ENCODE measurements around the gene BPNT1.

DNA sequence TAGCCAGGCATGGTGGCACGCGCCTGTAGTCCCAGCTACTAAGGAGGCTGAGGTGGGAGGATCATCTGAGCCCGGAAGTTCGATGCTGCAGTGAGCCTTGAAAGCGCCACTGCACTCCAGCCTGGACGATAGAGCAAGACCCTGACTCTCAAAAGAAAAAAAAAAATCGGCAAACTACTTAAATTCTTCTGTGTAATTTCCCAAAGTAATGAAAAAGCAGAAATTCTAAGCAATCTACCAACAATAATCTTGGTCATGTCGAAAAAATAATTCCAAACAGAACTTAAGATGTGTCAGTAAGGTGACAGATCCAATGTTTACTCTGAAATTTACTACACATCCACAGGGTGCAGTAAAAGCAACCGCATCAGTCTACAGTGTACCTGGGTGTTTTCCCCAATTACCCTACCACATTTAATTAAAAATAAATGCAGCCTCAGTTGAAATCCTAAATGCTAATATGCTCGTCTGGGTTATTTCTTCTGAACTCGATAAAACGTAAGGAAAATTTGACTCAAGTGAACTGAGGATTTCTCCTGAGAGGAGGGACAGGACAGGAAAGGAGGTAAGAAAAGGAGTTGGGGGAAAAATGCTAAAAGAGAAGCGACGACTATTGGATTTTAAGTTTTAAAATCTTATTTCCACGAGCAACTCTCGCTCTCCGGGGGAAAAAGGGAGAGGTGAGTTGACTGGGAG lies 44.1 kb downstream of the BPNT1 start:
- no peak for TF ChIP-seq EZH2 (IDR thresholded peaks at IDR 0.05; ENCODE audit: low read depth)
- TF ChIP-seq, protein P1, sequence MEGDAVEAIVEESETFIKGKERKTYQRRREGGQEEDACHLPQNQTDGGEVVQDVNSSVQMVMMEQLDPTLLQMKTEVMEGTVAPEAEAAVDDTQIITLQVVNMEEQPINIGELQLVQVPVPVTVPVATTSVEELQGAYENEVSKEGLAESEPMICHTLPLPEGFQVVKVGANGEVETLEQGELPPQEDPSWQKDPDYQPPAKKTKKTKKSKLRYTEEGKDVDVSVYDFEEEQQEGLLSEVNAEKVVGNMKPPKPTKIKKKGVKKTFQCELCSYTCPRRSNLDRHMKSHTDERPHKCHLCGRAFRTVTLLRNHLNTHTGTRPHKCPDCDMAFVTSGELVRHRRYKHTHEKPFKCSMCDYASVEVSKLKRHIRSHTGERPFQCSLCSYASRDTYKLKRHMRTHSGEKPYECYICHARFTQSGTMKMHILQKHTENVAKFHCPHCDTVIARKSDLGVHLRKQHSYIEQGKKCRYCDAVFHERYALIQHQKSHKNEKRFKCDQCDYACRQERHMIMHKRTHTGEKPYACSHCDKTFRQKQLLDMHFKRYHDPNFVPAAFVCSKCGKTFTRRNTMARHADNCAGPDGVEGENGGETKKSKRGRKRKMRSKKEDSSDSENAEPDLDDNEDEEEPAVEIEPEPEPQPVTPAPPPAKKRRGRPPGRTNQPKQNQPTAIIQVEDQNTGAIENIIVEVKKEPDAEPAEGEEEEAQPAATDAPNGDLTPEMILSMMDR (conservative IDR thresholded peaks at IDR 0.05) = no peak
